Testis (tissue), 3 donors: ENCODE measurements around the gene IVNS1ABP. TPM values are rescaled to one million over a fixed set of nuclear protein-coding genes. Genes with fewer than 3 reads are reported as not detected.

ENCODE experiments used
- DNase-seq: peaks from one replicate; pipeline ENCODE4 v3.0.0-alpha.2; 2019
- H3K27ac ChIP-seq, 2 donors: fragments of 200-600 bp; sonication (generic); one replicate each; pipeline ENCODE4 v1.5.1; 2019
- H3K27me3 ChIP-seq: fragments of 200-600 bp; sonication (generic); one replicate; pipeline ENCODE4 v1.5.1; 2019
- H3K36me3 ChIP-seq: fragments of 200-600 bp; sonication (generic); one replicate; pipeline ENCODE4 v1.5.1; 2017; ENCODE audit warnings: low read depth; ENCODE audit errors: missing control alignments
- H3K4me1 ChIP-seq: fragments of 200-600 bp; sonication (generic); one replicate; pipeline ENCODE4 v1.5.1; 2019
- H3K4me3 ChIP-seq, 2 donors: fragments of 200-600 bp; sonication (generic); one replicate each; pipeline ENCODE4 v1.5.1; 2017 to 2019
- H3K9me3 ChIP-seq: fragments of 200-600 bp; sonication (generic); one replicate; pipeline ENCODE4 v1.5.1; 2017
- POLR2A ChIP-seq: fragments of 450-650 bp; IDR thresholded peaks from one replicate; pipeline ENCODE4 v1.6.1; 2017; ENCODE audit warnings: antibody characterized with exemption, mild to moderate bottlenecking, moderate library complexity
- WGBS, 2 donors: methylation state at CpG; one replicate each; pipeline ENCODE4 v1.1.5; 2018; 5-methylcytosine and 5-hydroxymethylcytosine counted together
- intact Hi-C: fragments of 100-400 bp; cut with DNase I; formaldehyde crosslinking; loops from one replicate; pipeline ENCODE4 v1.15.1; 2023; ENCODE audit warnings: low total_unique reads
- polyA plus RNA-seq: library from polyadenylated mRNA; stranded (reverse); fragments of 350-450 nt; fragmentation: Illumina TruSeq; extraction: RNeasy Lipid Tissue Mini Kit (QIAGEN cat#74804); gene quantifications from one replicate; pipeline ENCODE4 v1.2.3, GENCODE V29; 2014; ENCODE audit warnings: low read depth, low replicate concordance; ENCODE audit not compliant: insufficient read depth
- total RNA-seq, 2 donors: library from RNA; depleted of rRNA; stranded (reverse); fragments of >200 nt; gene quantifications; one replicate each; pipeline ENCODE4 v1.2.3, GENCODE V29; 2016
- TF ChIP-seq, protein P1 (sequence below), 3 experiments: fragments of 450-650 bp in 2 of 3; fragments of 200-600 bp in 1 of 3; sonication (generic) in 1 of 3; IDR thresholded peaks; one replicate each; pipeline ENCODE4 v1.5.1; 2016 to 2019; ENCODE audit warnings: antibody characterized with exemption in 3 of 3, mild to moderate bottlenecking in 2 of 3, moderate library complexity in 1 of 3

IVNS1ABP gene
- total and polyA plus RNA-seq, 3 donors from 2014 or later = 58.9 to 94.6 (median 78.3) TPM

DNA sequence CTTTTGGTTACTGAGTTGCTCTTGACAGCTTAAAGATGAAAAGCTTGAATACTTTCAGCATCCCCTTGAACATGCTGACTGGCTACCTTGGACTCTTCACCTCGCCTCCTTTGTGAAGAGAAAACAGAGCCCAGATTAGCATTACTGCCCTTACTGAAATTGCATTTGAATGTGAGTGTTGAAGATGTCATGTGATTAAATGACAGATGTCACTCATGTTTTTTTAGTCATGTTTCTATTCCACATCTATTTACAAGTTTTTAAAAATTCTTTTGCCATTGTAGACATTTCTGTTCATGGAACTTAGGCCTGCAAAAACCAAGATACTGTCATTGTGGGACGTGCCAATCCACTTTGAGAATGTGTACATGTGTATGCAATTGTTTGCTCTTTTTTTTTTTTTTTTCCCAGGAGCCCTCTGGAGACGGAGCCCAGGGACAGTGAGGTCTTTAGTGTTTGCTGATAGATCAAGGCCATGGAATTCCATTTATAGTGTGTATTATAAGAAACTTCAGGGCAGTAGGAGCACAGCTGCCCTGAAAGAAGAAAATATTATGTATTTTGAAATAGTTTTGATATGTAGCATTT, 25.7 kb upstream of the IVNS1ABP start:
- DNase-seq = no peak
- Histone ChIP-seq H3K27me3 (no peaks in the 10 kb centered on the region), H3K4me1 (no peaks in the 10 kb centered on the region), H3K4me3 (no peak overlapping the region), H3K27ac (no peak overlapping the region), H3K36me3 (no peaks in the 10 kb centered on the region), H3K9me3 (no peaks in the 10 kb centered on the region)
- no peak for TF ChIP-seq POLR2A
- TF ChIP-seq, protein P1, sequence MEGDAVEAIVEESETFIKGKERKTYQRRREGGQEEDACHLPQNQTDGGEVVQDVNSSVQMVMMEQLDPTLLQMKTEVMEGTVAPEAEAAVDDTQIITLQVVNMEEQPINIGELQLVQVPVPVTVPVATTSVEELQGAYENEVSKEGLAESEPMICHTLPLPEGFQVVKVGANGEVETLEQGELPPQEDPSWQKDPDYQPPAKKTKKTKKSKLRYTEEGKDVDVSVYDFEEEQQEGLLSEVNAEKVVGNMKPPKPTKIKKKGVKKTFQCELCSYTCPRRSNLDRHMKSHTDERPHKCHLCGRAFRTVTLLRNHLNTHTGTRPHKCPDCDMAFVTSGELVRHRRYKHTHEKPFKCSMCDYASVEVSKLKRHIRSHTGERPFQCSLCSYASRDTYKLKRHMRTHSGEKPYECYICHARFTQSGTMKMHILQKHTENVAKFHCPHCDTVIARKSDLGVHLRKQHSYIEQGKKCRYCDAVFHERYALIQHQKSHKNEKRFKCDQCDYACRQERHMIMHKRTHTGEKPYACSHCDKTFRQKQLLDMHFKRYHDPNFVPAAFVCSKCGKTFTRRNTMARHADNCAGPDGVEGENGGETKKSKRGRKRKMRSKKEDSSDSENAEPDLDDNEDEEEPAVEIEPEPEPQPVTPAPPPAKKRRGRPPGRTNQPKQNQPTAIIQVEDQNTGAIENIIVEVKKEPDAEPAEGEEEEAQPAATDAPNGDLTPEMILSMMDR (IDR thresholded peaks at IDR 0.05) = no peak
- intact Hi-C loops = no loop called here
- 65% methylated on average over 3 of the region's 3 CpGs for WGBS, 2 donors

- Histone ChIP-seq H3K27me3 (no peaks in the 10 kb centered on the region), H3K9me3 (no peaks in the 10 kb centered on the region), H3K36me3 (no peaks in the 10 kb centered on the region), H3K27ac (no peak overlapping the region), H3K4me3 (no peak overlapping the region), H3K4me1 (no peaks in the 10 kb centered on the region)
- no peak for TF ChIP-seq POLR2A
- TF ChIP-seq, protein P1 (IDR thresholded peaks at IDR 0.05) = no peak
- no peak for DNase-seq
- 81 to 92% methylated on average over 2 of the region's 2 CpGs for WGBS, 2 donors
- intact Hi-C loops = no loop called here
Measured at GRCh38 chr1:185342017-185342416, 25.0 kb upstream of the IVNS1ABP start.

- Histone ChIP-seq H3K4me1 (no peaks in the 10 kb centered on the region), H3K9me3 (no peaks in the 10 kb centered on the region), H3K4me3 (no peak overlapping the region), H3K36me3 (no peaks in the 10 kb centered on the region), H3K27me3 (no peaks in the 10 kb centered on the region), H3K27ac (no peak overlapping the region)
- TF ChIP-seq POLR2A = no peak
- TF ChIP-seq, protein P1 (IDR thresholded peaks at IDR 0.05) = no peak
- DNase-seq = no peak
- intact Hi-C loops = no loop called here
Measured at GRCh38 chr1:185341196-185341781, 24.2 kb upstream of the IVNS1ABP start.

GRCh38 chr1:185338719-185339622, 21.9 kb upstream of the IVNS1ABP start:
- H3K9me3 ChIP-seq = no peaks in the 10 kb centered on the region
- TF ChIP-seq, protein P1 (IDR thresholded peaks at IDR 0.05) = no peak
- no peak for TF ChIP-seq POLR2A
- H3K27ac ChIP-seq = no peak overlapping the region
- H3K4me3 ChIP-seq = no peak overlapping the region
- WGBS, 2 donors = 80 to 83% methylated on average over 8 of the region's 8 CpGs
- H3K4me1 ChIP-seq = peaks cover 5% of the 10 kb centered on the region
- intact Hi-C loops = no loop called here
- no peaks in the 10 kb centered on the region for H3K36me3 ChIP-seq
- no peak for DNase-seq
- H3K27me3 ChIP-seq = no peaks in the 10 kb centered on the region
